IMR-90 (cell line): ENCODE measurements around the gene TRPM4. TPM values are rescaled to one million over a fixed set of nuclear protein-coding genes. Genes with fewer than 3 reads are reported as not detected.

Source experiments
- ATAC-seq: fragments of 200-7000 bp; cut with Tn5 transposase; 2 replicates; pipeline ENCODE4 v1.9.1; 2020; ENCODE audit warnings: low read depth, mild to moderate bottlenecking, moderate library complexity
- BruUV-seq: library from RNA; stranded (reverse); fragments of 400-500 nt; replicated peaks from 2 replicates; lab custom pipeline; 2021; lab: Mats Ljungman, UMichigan
- CTCF ChIA-PET: fragments of 300-600 bp; formaldehyde crosslinking; extraction: SDS; loops from one replicate; lab custom pipeline; 2021; ENCODE audit warnings: antibody characterized with exemption; lab: Yijun Ruan, JAX
- POLR2A ChIA-PET: fragments of 300-600 bp; sonication (Branson Sonifier 250); formaldehyde crosslinking; loops from one replicate; lab custom pipeline; 2022; ENCODE audit warnings: antibody characterized with exemption; ENCODE audit not compliant: unreplicated experiment; lab: Charles Lee
- DNase-seq: peaks from one replicate; pipeline ENCODE4 v3.0.0; 2013
- H2AFZ ChIP-seq: replicated peaks from 2 replicates; pipeline ENCODE3; 2013; ENCODE audit warnings: low read length, mild to moderate bottlenecking; ENCODE audit not compliant: poor library complexity
- H2AK5ac ChIP-seq: 2 replicates; pipeline ENCODE4 v1.6.1; 2013; ENCODE audit warnings: low read depth, low read length, inconsistent platforms
- H2AK9ac ChIP-seq: replicated peaks from 2 replicates; pipeline ENCODE3; 2013; ENCODE audit warnings: mild to moderate bottlenecking, low read depth, low read length, moderate library complexity; ENCODE audit not compliant: poor library complexity
- H2BK120ac ChIP-seq: 2 replicates; pipeline ENCODE4 v1.6.1; 2013; ENCODE audit warnings: low read depth, low read length, inconsistent platforms
- H2BK15ac ChIP-seq: 3 replicates; pipeline ENCODE4 v1.6.1; 2013; ENCODE audit warnings: low read depth, low read length, inconsistent platforms
- H2BK20ac ChIP-seq: 2 replicates; pipeline ENCODE4 v1.6.1; 2013; ENCODE audit warnings: low read depth, mild to moderate bottlenecking, inconsistent platforms, low read length, moderate library complexity
- H2BK5ac ChIP-seq: 2 replicates; pipeline ENCODE4 v1.6.1; 2013; ENCODE audit warnings: mild to moderate bottlenecking, low read depth, low read length, inconsistent platforms; ENCODE audit not compliant: poor library complexity, severe bottlenecking
- H3K14ac ChIP-seq: replicated peaks from 2 replicates; pipeline ENCODE4 v1.6.1; 2013; ENCODE audit warnings: low read depth, low read length, inconsistent platforms
- H3K18ac ChIP-seq: 2 replicates; pipeline ENCODE4 v1.6.1; 2013; ENCODE audit warnings: low read depth, low read length, control low read depth
- H3K23ac ChIP-seq: 2 replicates; pipeline ENCODE4 v1.6.1; 2013; ENCODE audit warnings: low read depth, low read length, inconsistent platforms
- H3K27ac ChIP-seq: 2 replicates; pipeline ENCODE4 v1.5.1; 2013; ENCODE audit warnings: mild to moderate bottlenecking, control low read depth, low read length; ENCODE audit not compliant: insufficient read depth
- H3K27me3 ChIP-seq: 2 replicates; pipeline ENCODE4 v1.6.1; 2013; ENCODE audit warnings: low read length; ENCODE audit not compliant: control insufficient read depth, insufficient read depth
- H3K36me3 ChIP-seq: 2 replicates; pipeline ENCODE4 v1.6.1; 2013; ENCODE audit warnings: low read length, mixed read lengths; ENCODE audit not compliant: control insufficient read depth, insufficient read depth
- H3K4ac ChIP-seq: 2 replicates; pipeline ENCODE4 v1.6.1; 2013; ENCODE audit warnings: low read depth, low read length, inconsistent platforms
- H3K4me1 ChIP-seq: 2 replicates; pipeline ENCODE4 v1.6.1; 2013; ENCODE audit warnings: low read length, mixed read lengths; ENCODE audit not compliant: control insufficient read depth, insufficient read depth
- H3K4me2 ChIP-seq: 2 replicates; pipeline ENCODE4 v1.6.1; 2013; ENCODE audit warnings: low read depth, mild to moderate bottlenecking, control low read depth, low read length, moderate library complexity
- H3K4me3 ChIP-seq: 2 replicates; pipeline ENCODE4 v1.5.1; 2013; ENCODE audit warnings: low read depth, mild to moderate bottlenecking, control low read depth, low read length, moderate library complexity; ENCODE audit not compliant: insufficient read depth
- H3K56ac ChIP-seq: 2 replicates; pipeline ENCODE4 v1.6.1; 2013; ENCODE audit warnings: low read length, inconsistent platforms; ENCODE audit not compliant: insufficient read depth; ENCODE audit errors: extremely low read depth
- H3K79me1 ChIP-seq, 2 experiments: 2 replicates each; pipeline ENCODE4 v1.6.1; 2013; ENCODE audit warnings: low read length in 2 of 2, inconsistent platforms in 1 of 2, low read depth in 1 of 2
- H3K9ac ChIP-seq: 2 replicates; pipeline ENCODE4 v1.6.1; 2013; ENCODE audit warnings: low read depth, low read length, control low read depth
- H3K9me1 ChIP-seq: 2 replicates; pipeline ENCODE4 v1.6.1; 2013; ENCODE audit warnings: low read length, inconsistent platforms; ENCODE audit not compliant: insufficient read depth
- H3K9me3 ChIP-seq: 2 replicates; pipeline ENCODE4 v1.6.1; 2013; ENCODE audit warnings: low read length; ENCODE audit not compliant: control insufficient read depth, insufficient read depth
- H4K20me1 ChIP-seq: 2 replicates; pipeline ENCODE4 v1.6.1; 2013; ENCODE audit warnings: low read length, inconsistent platforms; ENCODE audit not compliant: insufficient read depth
- H4K5ac ChIP-seq: 2 replicates; pipeline ENCODE4 v1.6.1; 2013; ENCODE audit warnings: mild to moderate bottlenecking, low read depth, low read length, control low read depth
- H4K8ac ChIP-seq, 2 experiments: 2 replicates each; pipeline ENCODE4 v1.6.1; 2013; ENCODE audit warnings: low read depth in 2 of 2, low read length in 2 of 2, control low read depth in 1 of 2, inconsistent platforms in 1 of 2
- H4K91ac ChIP-seq: 2 replicates; pipeline ENCODE4 v1.6.1; 2013; ENCODE audit warnings: low read depth, low read length, inconsistent platforms; ENCODE audit not compliant: insufficient read depth
- BHLHE40 ChIP-seq: fragments of 150-350 bp; IDR thresholded peaks from 2 replicates; pipeline ENCODE4 v1.6.1; 2016; ENCODE audit warnings: mild to moderate bottlenecking, low read depth, low read length
- CEBPB ChIP-seq: IDR thresholded peaks from 2 replicates; pipeline ENCODE4 v1.6.1; 2012; ENCODE audit warnings: low read depth, low read length, improper control_type of control experiment
- CTCF ChIP-seq: conservative IDR thresholded peaks from 2 replicates; pipeline ENCODE4 v1.5.1; 2012; ENCODE audit warnings: mild to moderate bottlenecking, low read depth, low read length, improper control_type of control experiment
- FOS ChIP-seq: fragments of 150-350 bp; IDR thresholded peaks from 2 replicates; pipeline ENCODE4 v1.6.1; 2016; ENCODE audit warnings: low read depth, low read length
- MAFK ChIP-seq: IDR thresholded peaks from 2 replicates; pipeline ENCODE4 v1.6.1; 2012; ENCODE audit warnings: low read depth, low read length, improper control_type of control experiment
- MAZ ChIP-seq: IDR thresholded peaks from 2 replicates; pipeline ENCODE4 v1.6.1; 2012; ENCODE audit warnings: low read depth, mild to moderate bottlenecking, low read length, improper control_type of control experiment, moderate library complexity, borderline replicate concordance
- MXI1 ChIP-seq: IDR thresholded peaks from 2 replicates; pipeline ENCODE4 v1.6.1; 2012; ENCODE audit warnings: low read depth, mild to moderate bottlenecking, low read length, moderate library complexity, borderline replicate concordance
- NFE2L2 ChIP-seq: fragments of 150-350 bp; IDR thresholded peaks from 2 replicates; pipeline ENCODE4 v1.6.1; 2016; ENCODE audit warnings: low read depth, mild to moderate bottlenecking, low read length
- RCOR1 ChIP-seq: IDR thresholded peaks from 2 replicates; pipeline ENCODE4 v1.6.1; 2012; ENCODE audit warnings: mild to moderate bottlenecking, low read length, improper control_type of control experiment; ENCODE audit not compliant: insufficient replicate concordance
- RFX5 ChIP-seq: IDR thresholded peaks from 2 replicates; pipeline ENCODE4 v1.8.0; 2012; ENCODE audit warnings: low read depth, mild to moderate bottlenecking, low read length, moderate library complexity
- SMC3 ChIP-seq: fragments of 150-350 bp; IDR thresholded peaks from 2 replicates; pipeline ENCODE4 v1.6.1; 2016; ENCODE audit warnings: low read depth, mild to moderate bottlenecking, antibody characterized with exemption, low read length, moderate library complexity
- USF2 ChIP-seq: fragments of 150-350 bp; IDR thresholded peaks from 2 replicates; pipeline ENCODE4 v1.6.1; 2017; ENCODE audit warnings: mild to moderate bottlenecking, antibody characterized with exemption, low read length, low read depth
- WGBS, 2 experiments: methylation state at CpG; one replicate each; pipeline versions ENCODE4 v1.1.5 to v1.1.7; 2013; ENCODE audit warnings: missing lambda C conversion rate in 2 of 2; ENCODE audit not compliant: insufficient read length in 1 of 2; ENCODE audit errors: extremely low coverage in 2 of 2; 5-methylcytosine and 5-hydroxymethylcytosine counted together
- dilution Hi-C: fragments of 300-500 bp; cut with HindIII; formaldehyde crosslinking; loops from one replicate; pipeline ENCODE4 v1.14.3; 2018; ENCODE audit warnings: low sequenced_read_pairs; ENCODE audit not compliant: unreplicated experiment
- in situ Hi-C: fragments of 300-500 bp; cut with MboI; formaldehyde crosslinking; loops from 3 replicates; pipeline ENCODE4 v1.14.3; 2019; ENCODE audit warnings: low sequenced_read_pairs, inconsistent platforms, mixed read lengths
- intact Hi-C: fragments of 100-400 bp; cut with micrococcal nuclease; formaldehyde crosslinking; loops from 2 replicates; pipeline ENCODE4 v1.10.0; 2022
- polyA plus RNA-seq, 3 experiments: library from polyadenylated mRNA; depleted of rRNA; stranded (reverse); fragments of >200 nt; gene quantifications; 2 replicates each; pipeline ENCODE4 v1.2.3, GENCODE V29; 2012; ENCODE audit warnings: low replicate concordance in 1 of 3
- total RNA-seq: library from RNA; depleted of rRNA; stranded (reverse); fragments of >200 nt; gene quantifications from 2 replicates; pipeline ENCODE4 v1.2.3, GENCODE V29; 2012
- TF ChIP-seq, protein P1 (sequence below): fragments of 150-350 bp; IDR thresholded peaks from 2 replicates; pipeline ENCODE4 v1.6.1; 2016; ENCODE audit warnings: low read depth, mild to moderate bottlenecking, low read length, moderate library complexity, borderline replicate concordance

TRPM4 gene
- total and polyA plus RNA-seq, 2 of the 4 experiments (the other 2 are of a cell fraction) = 2.2 to 19.7 TPM

DNA sequence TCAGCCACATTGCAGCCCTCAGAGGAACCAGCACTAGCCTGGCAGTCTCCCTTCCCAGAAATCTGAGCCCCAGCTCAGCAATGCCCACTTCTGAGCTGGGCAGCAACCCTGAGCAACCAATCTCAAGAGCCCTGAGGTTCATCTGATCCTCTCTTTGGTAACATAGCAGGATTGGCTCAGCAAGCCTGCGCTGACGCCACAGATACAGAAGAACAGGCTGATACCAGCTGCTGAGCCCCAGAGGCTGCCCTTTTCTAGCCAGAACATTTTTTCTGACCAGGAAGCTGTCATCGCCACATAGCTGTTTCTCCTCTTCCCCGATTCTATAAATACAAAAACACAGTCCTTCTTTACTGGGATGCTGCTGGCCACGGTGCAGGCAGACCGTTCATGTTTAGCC is 59.8 kb downstream of the TRPM4 start:
- no peak overlapping the region for H3K14ac ChIP-seq
- no peaks in the 10 kb centered on the region for H3K4me1 ChIP-seq
- H4K5ac ChIP-seq = no peak overlapping the region
- H3K18ac ChIP-seq = no peak overlapping the region
- peak; percentile 86 for ATAC-seq
- no peak overlapping the region for H2AK5ac ChIP-seq
- H2BK15ac ChIP-seq = no peak overlapping the region
- no peaks in the 10 kb centered on the region for H3K9me1 ChIP-seq
- peak overlapping the region; percentile 2; the same call in 1 of the 2 replicates for H3K4me2 ChIP-seq
- peaks cover 4% of the 10 kb centered on the region for H3K36me3 ChIP-seq
- no peak overlapping the region for H4K8ac ChIP-seq
- H3K9me3 ChIP-seq = no peaks in the 10 kb centered on the region
- no peaks in the 10 kb centered on the region for H3K79me1 ChIP-seq
- peak; percentile 72 for DNase-seq
- no peak overlapping the region for H2BK20ac ChIP-seq
- no peak overlapping the region for H3K9ac ChIP-seq
- H2BK5ac ChIP-seq = no peak overlapping the region
- H4K91ac ChIP-seq = no peak overlapping the region
- H3K4me3 ChIP-seq = no peak overlapping the region
- no peak overlapping the region for H2AK9ac ChIP-seq
- BruUV-seq = no TSS peak
- 44% methylated on average over 2 of the region's 6 CpGs; no CpG with 5 or more reads in 1 of the 2 experiments for WGBS, 2 experiments
- H3K23ac ChIP-seq = no peak overlapping the region
- intact Hi-C loops = no loop called here
- dilution Hi-C loops = no loop called here
- H2AFZ ChIP-seq = peak overlapping the region; percentile 16
- no peaks in the 10 kb centered on the region for H4K20me1 ChIP-seq
- no peak overlapping the region for H2BK120ac ChIP-seq
- peak overlapping the region; percentile 25; the same call in 1 of the 2 replicates for H3K27ac ChIP-seq
- in situ Hi-C loops = no loop called here
- H3K27me3 ChIP-seq = 0 out of 2 replicates have a peak, but pooled peaks cover 3% of the 10 kb centered on the region
- no peak overlapping the region for H3K56ac ChIP-seq
- ChIA-PET POLR2A (no interaction called here), CTCF (interaction anchor here (1.3 to 2.4 kb wide), 3 partner anchors 8 to 119 kb away, joined by 3 to 10 read pairs (median 7); no protein-coding TSS in a partner anchor)
- TF ChIP-seq CTCF (no peak), FOS (no peak), RCOR1 (no peak), MAFK (no peak), SMC3 (no peak), NFE2L2 (no peak), MAZ (no peak), BHLHE40 (no peak), RFX5 (no peak), MXI1 (no peak), CEBPB (no peak), USF2 (no peak)
- TF ChIP-seq, protein P1, sequence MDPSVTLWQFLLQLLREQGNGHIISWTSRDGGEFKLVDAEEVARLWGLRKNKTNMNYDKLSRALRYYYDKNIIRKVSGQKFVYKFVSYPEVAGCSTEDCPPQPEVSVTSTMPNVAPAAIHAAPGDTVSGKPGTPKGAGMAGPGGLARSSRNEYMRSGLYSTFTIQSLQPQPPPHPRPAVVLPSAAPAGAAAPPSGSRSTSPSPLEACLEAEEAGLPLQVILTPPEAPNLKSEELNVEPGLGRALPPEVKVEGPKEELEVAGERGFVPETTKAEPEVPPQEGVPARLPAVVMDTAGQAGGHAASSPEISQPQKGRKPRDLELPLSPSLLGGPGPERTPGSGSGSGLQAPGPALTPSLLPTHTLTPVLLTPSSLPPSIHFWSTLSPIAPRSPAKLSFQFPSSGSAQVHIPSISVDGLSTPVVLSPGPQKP = no peak
- no peak overlapping the region for H3K4ac ChIP-seq
